GM19043 (cell line): ENCODE results near the gene MTUS2.
"Not testable (repeated sequence)": the region's sequence is repeated elsewhere in the genome, so short reads cannot be mapped to it uniquely, and the experiment has no call there.

Experiments used
- ATAC-seq: cut with Tn5 transposase; IDR thresholded peaks from one replicate; pipeline ENCODE4 v1.9.1; 2021; ENCODE audit warnings: low read depth; ENCODE audit not compliant: unreplicated experiment

Gene MTUS2

DNA sequence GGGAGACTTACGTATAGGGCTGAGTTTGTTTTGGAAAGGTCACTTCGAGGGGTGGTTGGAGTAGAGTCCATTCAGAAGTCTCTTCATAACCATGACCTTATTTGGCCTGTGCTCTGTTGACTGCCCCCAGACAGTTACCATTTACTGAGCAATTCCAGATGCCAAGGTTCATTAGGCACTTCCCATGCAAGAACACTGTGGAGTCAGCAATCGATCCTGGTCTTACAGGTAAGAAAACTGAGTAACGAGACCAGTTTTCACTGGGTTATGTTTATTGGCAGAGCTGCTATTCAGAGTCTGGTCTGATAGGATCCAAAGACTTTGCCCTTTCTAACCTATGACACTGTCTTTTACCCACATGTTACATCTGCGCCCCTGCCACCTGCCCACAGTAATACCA lies 134.7 kb downstream of the MTUS2 start:
- no peak for ATAC-seq

DNA sequence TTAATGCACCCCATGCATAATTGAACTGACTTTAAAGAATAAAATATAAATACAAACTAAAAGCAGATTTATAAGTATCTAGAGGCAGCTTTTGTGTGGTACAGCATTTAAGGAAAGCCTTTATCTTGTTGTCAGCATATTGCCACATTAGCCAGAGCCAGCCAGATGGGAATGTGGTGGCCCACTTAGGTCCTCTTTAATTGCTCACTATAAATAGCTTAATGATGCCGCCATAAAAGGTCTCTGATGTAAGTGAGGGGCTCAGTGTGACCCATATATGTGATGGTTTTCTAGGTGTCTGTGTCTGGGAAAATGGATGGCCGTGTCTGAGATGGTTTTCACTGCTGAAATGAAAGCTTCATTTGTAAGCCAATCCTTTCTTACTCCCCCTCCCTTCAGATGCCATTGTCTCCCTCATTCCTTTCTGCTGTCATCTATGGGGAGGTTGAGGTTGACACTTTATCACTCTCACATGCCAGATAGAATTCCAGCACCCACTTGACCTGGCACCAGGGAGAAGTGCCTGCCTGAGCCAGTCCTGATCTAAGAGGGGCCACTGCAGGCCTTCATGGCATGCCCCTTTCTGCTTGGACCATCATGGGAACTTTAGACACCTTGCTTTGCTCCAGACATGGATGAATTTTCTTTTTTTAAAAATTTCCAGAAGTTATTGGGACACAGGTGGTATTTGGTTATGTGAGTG lies 135.3 kb downstream of the MTUS2 start:
- ATAC-seq: no peak

DNA sequence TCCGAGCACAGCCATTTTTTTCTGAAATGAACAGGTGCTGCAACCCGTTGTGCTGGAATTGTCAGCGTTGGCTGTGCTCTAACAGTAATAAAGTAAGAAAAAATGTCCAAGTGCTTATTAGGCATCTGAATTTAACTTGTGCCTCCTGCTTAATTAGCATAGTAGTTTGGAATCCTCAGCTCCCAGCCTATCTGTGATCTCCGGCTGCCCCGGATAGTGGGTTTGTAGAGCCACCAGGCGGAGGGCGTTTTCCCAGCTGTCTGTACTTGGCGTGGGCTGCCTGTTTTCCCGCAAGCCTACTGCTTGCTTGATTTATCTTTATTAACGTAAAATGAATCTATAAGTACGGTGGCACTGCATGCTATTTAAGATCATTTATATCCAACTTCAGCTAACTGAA lies 137.9 kb downstream of the MTUS2 start:
- ATAC-seq: no peak

DNA sequence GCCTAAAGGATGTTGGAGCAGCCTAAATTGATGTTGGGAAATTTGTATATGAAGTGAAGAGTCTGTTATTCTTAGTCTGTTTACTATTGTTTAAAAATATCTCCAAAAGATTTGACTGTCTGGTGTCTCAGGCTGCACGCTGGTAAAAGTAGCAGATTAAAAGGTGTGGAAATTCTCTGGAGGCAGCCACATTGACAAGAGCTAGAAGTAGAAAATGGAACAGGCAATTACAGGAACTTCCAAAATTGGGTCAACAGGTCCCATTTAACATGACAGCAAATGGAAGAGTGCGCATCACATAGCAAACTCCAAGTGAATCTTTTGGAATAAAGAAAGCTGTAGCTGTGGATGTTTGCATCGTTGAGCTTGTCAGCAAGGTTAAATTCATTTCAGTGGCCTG lies 138.3 kb downstream of the MTUS2 start:
- no peak for ATAC-seq

DNA sequence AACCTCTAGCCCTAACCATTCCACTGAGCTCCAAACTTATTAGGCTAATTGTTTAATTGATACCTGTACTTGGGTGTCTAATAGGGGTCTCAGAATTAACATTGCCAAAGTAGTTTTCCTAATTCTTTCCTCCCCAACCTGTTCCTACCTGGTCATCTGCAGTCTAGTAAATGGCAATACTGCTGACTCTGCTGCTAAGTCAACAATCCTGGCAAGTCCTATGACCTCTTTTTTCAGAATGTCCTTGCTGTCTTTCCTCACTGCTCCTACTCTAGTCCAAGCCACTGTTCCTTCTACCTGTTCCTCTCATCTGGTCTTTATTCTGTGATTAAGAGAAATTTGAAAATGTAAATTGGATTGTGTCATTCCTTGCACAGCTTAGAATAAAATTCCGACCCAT lies 143.9 kb downstream of the MTUS2 start:
- no peak for ATAC-seq

DNA sequence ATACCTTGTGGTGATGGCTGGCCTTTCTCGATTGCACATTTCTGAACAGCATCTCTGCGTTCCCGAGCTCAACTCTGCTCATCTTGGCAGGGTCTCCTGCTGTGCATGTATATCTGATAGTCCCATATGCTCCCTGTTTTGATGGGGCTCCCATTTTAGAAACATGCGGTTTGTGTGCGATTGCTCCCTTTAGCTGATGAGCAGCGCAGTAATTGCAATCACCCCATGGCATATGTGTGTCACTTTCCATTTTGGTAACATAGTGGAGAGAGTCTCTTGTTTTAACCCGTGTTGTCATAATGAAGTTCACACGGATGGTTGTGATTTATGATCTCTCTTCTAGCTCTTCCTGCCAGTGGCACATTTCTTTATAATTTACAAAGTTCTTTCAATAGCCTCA lies 144.7 kb downstream of the MTUS2 start:
- ATAC-seq: no peak

DNA sequence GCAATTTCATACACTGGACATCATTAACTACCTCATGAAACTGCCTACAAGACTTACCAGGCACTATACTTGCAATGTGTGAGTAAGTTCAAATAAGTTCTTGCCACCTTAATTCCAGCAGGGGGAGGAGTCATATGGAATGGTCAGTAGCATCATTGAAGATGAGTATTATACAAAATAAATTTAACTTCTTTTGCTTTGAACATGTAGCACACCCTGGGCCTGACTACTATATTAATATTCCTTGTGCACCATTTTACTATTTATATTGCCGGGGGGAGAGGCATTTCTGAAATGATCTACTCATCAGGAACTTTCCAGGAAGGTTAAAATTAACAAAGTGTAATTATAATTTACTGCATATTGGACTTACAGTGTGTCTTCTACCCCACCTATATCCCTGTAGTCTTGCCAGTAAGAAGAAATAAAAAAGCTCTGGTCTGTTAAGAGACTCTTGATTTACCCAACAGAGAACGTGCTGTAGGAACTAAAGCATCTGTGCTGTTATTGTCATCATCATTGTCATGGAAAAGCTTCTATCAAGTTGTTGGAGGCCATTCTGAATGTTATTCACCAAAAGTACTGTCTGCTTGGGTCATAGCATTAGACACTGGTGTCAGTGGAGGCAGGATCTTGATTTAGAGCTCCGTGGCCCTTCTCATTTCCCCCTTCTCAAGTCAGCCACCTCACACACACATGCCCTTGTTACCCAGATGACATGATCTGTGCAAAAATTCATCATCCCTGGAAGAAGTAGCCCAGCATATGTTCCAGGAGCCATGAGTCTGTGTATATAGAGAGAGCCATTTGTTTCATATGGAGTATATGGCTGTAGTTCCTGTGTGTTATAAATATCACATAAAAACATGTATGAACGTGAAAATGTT lies 147.1 kb downstream of the MTUS2 start:
- ATAC-seq: no peak

DNA sequence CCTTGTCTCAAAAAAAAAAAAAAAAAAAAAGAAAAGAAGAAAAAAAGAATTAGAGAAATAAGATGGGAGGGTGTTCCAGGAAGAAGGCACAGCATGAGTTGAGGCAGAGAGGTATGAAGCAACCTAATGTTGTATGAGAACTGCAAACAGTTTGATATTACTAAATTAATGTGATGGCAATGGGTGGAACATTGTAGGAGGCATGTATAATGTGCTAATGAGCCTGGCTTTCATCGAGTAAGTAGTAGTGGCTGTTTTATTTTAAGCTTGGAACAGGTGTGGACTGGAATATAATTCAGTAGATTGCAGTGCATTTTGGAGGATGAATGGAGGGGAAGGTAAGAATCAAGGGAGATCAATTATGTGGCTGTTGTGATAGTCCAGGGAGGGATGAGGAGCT lies 156.1 kb downstream of the MTUS2 start:
- no peak for ATAC-seq

DNA sequence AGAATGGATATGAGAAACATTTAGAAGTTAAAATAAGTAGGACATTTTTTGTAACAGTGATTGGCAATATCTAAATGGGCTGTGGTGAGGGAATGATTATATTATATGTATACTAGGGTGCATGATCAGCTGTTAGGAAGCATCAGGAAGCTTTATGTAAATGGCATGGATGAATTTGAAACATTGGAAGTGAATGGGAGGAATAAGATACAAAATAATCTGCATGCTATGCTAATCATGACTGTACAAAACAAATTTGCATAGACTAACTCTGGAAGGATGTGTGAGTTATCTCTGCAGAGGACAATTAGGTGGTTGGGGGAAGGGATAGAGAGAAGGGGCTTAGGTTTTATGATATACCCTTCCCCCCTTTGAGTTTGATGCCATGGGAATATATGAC lies 156.5 kb downstream of the MTUS2 start:
- no peak for ATAC-seq

DNA sequence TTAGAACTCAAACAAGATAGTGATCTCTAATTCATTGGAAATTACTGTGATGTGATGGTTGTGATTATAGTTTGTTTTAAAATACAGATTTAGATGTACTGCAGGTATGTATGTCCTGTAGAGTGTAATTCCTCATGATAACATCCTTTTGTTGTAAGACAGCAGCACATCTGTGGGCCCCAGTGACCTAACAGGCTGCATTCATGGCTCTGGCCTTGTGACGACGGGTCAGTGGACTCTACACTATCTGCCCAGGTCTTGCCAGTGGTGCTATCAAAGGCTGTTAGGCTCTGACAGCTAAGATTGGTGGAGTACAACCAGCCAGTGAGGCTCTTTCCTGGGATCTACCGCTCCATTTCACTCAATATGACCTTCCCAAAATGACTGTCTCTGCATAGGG lies 158.4 kb downstream of the MTUS2 start:
- no peak for ATAC-seq

DNA sequence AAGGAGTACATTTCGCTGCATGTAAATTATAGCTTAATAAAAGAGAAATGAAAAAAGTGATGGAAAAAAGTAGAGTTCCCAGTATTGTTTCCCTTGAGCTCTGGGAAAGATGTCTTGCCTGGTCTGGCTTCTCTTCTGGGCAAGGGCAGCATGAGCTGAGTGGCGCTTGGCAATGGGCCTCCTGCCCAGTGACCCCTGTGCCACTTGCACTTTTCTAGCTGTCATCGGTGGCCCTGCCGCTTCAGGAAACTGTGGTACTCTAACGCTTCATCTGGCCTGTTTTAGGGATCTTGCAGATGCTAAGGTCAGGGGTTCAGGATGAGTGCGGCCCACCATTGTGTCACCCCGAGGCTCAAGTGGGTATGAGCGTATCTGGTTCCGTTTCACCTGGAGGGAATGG lies 161.4 kb downstream of the MTUS2 start:
- no peak for ATAC-seq

DNA sequence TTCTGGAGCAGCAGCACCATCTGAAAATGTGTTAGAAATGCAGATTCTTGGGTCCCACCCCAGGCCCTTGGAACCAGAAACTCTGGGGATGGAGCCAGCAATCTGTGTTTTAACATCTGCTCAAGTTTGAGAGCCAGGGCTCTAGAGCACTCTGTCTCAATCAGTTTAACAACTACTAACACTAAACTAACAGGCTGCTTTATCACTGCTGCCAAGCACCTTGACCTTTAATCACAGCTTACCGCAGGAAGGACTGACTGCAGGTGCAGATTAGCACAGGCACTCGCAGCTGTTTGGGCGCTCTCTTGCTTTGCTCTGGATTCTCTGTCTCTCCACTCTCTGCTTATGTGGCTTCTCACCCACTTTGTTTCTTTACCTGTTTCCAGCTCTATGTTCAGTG lies 163.5 kb downstream of the MTUS2 start:
- no peak for ATAC-seq

DNA sequence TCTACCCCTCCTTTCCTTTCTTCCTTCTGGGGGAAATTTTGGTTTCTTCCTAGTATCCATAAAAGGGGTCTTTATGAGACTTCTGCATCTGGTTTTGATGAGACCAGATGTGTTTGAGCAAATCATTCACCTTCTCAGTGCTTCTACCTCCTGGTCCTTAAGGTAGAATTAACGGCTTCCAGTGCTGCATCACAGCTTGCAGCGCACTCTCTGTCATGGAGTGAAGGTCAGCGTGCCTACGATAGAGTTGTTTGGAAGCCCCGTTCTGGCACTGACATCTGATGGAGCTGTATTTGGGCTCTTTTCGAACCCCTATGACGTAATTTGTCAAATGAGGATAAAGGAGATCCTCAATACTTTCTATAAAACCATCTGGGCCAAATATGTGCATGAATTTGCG lies 164.2 kb downstream of the MTUS2 start:
- no peak for ATAC-seq

DNA sequence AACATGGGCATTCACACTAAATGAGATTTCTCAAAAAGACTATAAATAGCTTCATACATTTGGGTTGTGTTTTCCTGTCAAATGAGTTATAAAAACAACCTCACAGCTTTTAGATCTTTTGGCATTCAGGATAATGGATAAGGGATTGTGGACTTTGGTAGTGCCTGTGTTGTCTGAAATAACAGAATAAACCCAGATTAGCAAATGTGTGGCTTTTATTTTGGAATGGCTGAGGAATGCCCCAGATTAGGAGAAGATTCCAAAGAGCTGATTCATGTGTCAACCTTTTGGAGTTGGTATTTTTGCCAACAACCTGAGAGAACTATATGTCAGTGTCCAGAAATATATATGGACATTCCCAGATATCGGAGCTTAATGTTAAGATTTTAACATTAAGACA lies 164.7 kb downstream of the MTUS2 start:
- ATAC-seq: no peak

DNA sequence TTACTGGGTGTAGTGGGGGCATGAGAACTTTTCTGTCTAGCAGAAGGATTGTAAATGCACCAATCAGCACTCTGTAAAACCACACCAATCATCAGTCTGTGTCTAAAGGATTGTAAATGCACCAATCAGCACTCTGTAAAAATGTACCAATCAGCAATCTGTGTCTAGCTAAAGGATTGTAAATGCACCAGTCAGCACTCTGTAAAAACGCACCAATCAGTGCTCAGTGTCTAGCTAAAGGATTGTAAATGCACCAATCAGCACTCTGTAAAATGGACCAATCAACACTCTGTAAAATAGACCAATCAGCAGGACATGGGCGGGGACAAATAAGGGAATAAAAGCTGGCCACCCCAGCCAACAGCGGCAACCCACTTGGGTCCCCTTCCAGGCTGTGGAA lies 170.2 kb downstream of the MTUS2 start:
- ATAC-seq: not testable (repeated sequence)

DNA sequence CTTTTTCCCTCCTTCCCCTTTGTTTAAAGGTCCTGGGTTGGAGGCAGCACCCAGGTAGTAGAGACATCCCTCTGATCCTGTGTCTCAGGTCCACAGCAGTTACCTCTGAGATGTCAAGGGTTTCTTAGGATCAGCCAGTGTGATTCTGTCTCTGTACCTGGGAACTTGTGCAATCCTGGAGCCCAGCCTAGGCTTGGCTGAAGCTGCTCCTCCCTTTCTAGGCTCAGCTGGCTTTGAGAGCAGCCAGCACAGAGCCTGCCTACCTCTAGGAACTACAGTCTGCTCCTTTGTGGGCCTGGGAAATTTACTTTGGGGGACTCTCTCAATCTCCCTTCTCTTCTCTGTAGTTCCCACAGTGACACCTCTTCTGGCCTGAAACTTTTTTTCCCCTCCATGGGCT lies 171.6 kb downstream of the MTUS2 start:
- ATAC-seq: no peak

DNA sequence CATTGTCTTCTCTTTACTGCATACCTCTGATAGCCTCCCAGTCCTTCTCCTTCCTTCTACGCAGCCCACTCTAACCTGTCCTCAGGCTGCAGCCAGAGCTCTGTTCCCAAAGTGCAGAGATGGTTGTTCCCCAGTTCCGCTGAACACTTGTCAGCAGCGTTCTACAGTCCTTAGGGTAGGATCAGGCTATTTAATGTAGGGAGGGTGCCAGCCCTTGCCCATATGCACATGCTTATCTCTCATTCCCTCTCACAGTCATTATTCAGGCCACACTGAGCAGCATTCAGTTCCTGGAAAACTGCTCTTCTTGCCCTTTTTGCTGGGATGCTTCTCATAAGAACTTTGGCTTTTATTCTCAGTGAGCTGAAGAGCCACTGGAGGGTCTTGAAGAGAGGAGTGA lies 180.7 kb downstream of the MTUS2 start:
- no peak for ATAC-seq

DNA sequence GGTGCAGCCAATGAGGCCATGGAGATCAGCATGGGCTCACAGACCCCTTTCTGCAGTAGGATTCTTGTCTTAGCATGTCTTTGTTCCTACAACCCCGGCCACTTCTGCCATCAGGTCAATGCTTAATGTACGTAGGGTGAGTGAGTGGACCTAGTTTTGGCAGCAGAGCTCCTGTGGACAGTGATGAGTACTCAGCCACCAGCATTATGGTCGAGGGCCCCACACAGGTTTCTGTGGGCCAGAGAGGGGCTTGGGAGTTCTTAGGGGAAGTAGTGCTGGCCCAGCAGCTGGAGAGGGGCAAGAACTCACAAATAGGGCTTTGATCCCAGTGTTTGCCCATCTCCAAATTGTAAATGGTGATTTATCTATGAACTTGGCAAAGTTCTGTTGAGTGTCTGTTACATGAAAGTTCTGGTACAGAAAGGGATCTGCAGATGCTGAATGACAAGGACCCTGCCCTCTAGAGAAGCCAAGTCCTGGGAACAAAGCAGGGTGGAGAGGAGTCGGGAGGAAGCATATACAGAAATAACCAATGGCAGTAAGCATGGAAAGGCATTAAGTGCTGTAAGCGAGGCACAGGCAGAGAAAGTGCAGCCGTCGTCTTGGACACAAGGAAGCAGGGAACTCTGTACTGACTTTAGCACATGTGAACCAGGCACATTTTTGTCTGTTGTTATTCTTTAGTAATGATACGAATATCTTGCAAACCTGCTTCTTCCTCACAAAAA lies 185.1 kb downstream of the MTUS2 start:
- ATAC-seq: no peak

DNA sequence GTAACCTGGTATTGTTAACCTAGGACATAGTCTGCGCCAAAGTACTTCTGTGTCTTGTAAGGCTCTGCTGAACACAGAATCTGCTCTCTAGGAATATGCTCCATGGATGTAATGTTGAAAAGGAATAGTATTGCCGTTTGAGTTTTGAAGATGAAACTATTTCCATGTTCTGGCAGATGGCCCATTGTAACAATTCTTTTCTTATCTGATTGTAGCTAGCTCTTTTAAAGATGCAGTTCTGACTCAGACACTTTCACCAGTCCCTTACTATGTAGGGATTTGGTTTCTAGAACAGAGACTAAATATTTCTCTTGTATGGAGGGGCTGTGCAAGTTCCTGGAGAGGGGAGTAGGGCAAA lies 185.6 kb downstream of the MTUS2 start:
- no peak for ATAC-seq

DNA sequence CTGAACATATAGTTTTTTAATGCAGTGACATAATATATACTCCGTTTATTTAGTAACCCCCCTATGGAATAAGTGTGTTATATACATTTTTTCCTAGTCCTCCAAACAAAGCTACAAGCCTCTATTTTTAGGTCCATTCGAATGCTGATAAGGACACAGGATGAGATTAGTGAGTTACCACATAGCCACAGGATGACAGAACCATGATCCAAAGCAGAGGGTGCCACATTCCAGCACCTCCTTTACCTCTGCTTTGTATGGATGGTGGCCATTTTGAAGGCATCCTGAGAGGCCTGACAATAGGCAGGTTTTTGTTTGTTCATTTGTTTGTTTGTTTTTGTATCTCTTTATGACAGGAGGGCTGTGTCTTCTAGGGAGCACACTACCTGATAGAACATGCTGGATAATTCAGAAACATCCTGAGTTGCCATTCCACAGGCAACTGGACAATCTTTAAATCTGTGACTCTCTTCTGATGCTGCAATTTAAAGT lies 186.3 kb downstream of the MTUS2 start:
- no peak for ATAC-seq

DNA sequence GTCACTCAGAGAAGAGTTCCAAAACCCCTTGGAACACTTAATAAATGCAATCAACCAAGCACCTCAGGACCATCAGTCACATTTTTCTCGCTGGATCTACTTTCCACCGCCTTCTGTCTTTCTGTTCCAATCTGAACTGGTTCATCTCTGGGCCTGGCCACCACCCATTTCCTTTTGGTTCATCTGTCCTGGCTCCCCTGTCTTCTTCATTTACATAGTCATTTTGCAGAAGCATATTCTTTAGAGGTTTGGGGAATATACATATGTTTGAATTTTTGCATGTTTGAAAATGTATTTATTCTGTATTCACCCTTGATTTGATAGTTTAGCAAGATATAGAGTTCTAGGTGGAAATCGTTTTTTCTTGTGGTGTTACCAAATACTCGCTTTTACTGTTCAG lies 188.2 kb downstream of the MTUS2 start:
- ATAC-seq: no peak
